NCI-H526 treated with DMSO at 0.1 percent for 48 hours (cell line): ENCODE data around the gene PDE10A.
"Not testable (repeated sequence)": the region's sequence is repeated elsewhere in the genome, so short reads cannot be mapped to it uniquely, and the experiment has no call there.

ENCODE experiments used
- DNase-seq: peaks from one replicate; lab custom pipeline; 2025; lab: John Stamatoyannopoulos, UW

Gene PDE10A

GRCh38 chr6:165551828-165552227 lies 111.2 kb downstream of the PDE10A start:
- no peak for DNase-seq

GRCh38 chr6:165548450-165548849 lies 114.6 kb downstream of the PDE10A start:
- no peak for DNase-seq

- DNase-seq = no peak
These were observed 117.2 kb downstream of the PDE10A start for GRCh38 chr6:165545806-165546205.

GRCh38 chr6:165543781-165544180 lies 119.3 kb downstream of the PDE10A start:
- no peak for DNase-seq

- no peak for DNase-seq
These were observed 126.1 kb downstream of the PDE10A start for GRCh38 chr6:165536911-165537310.

- no peak for DNase-seq
These were observed 143.7 kb downstream of the PDE10A start for GRCh38 chr6:165519316-165519715.

GRCh38 chr6:165515963-165516624 lies 146.9 kb downstream of the PDE10A start:
- DNase-seq = no peak

- no peak for DNase-seq
These were observed 148.4 kb downstream of the PDE10A start for GRCh38 chr6:165514621-165515020.

- no peak for DNase-seq
These were observed 151.2 kb downstream of the PDE10A start for GRCh38 chr6:165511807-165512206.

- no peak for DNase-seq
These were observed 154.6 kb downstream of the PDE10A start for GRCh38 chr6:165508321-165508869.

GRCh38 chr6:165506657-165507056 lies 156.4 kb downstream of the PDE10A start:
- no peak for DNase-seq

GRCh38 chr6:165500214-165500907 lies 162.7 kb downstream of the PDE10A start:
- not testable (repeated sequence) for DNase-seq

GRCh38 chr6:165497472-165497871 lies 165.6 kb downstream of the PDE10A start:
- DNase-seq = no peak

- no peak for DNase-seq
These were observed 174.3 kb downstream of the PDE10A start for GRCh38 chr6:165488624-165489295.

- no peak for DNase-seq
These were observed 175.1 kb downstream of the PDE10A start for GRCh38 chr6:165487950-165488349.

- DNase-seq = no peak
These were observed 175.7 kb downstream of the PDE10A start for GRCh38 chr6:165487347-165487746.

GRCh38 chr6:165486183-165487137 lies 176.6 kb downstream of the PDE10A start:
- DNase-seq = no peak

- no peak for DNase-seq
These were observed 178.7 kb downstream of the PDE10A start for GRCh38 chr6:165484178-165484889.

- no peak for DNase-seq
These were observed 181.1 kb downstream of the PDE10A start for GRCh38 chr6:165481921-165482320.

GRCh38 chr6:165480916-165481315 lies 182.1 kb downstream of the PDE10A start:
- no peak for DNase-seq

GRCh38 chr6:165478581-165478980 lies 184.5 kb downstream of the PDE10A start:
- no peak for DNase-seq
